Measurements from ENCODE around the gene LHX2. TPM values are rescaled to one million over a fixed set of nuclear protein-coding genes. Genes with fewer than 3 reads are reported as not detected.

Gene LHX2
- total RNA-seq, 2 donors from 2014 or later, result 0.31 TPM; not detected in 1

DNA sequence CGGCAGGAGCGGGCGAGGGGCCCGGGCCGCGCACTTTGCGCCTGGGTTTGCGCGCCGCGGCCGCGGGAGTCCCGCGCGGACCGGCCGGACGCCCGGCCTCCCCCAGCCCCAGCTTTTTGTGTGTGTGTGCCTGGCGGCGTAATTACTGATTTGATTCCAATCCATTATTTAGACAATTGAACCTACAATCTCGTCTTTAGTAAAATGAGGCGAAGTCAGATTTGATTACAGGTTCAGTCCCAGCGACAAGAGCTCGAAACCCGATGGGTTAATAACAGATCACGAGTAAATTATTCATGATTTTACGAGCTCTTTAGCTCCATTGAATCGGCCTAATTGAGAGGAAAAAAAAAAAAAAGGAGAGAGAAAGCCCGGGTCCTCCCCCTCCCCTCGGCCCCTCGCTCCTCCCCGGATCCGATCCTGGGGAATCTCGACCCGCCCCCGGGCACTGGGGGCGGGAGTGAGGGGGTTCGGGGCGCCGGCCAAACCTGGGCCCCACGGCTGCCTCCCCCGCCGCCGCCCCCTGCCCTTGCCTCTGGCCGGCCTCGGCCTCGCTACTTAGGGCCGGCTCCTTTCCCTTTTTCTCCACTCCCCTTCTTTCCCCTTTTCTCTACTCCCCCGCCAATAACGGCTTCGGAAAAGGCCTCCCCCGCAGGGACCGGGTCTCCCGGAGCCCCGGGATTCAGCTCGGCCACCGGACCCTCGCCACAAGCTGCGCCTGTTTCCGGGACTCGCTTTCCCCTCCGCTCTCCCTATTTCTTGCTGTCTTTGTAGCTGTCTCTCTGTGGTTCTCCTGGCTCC, 6.6 kb downstream of the LHX2 start:
- TF ChIP-seq, protein P1, sequence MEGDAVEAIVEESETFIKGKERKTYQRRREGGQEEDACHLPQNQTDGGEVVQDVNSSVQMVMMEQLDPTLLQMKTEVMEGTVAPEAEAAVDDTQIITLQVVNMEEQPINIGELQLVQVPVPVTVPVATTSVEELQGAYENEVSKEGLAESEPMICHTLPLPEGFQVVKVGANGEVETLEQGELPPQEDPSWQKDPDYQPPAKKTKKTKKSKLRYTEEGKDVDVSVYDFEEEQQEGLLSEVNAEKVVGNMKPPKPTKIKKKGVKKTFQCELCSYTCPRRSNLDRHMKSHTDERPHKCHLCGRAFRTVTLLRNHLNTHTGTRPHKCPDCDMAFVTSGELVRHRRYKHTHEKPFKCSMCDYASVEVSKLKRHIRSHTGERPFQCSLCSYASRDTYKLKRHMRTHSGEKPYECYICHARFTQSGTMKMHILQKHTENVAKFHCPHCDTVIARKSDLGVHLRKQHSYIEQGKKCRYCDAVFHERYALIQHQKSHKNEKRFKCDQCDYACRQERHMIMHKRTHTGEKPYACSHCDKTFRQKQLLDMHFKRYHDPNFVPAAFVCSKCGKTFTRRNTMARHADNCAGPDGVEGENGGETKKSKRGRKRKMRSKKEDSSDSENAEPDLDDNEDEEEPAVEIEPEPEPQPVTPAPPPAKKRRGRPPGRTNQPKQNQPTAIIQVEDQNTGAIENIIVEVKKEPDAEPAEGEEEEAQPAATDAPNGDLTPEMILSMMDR (IDR thresholded peaks at IDR 0.05), result no peak
- H3K9me3 ChIP-seq, result no peaks in the 10 kb centered on the region
- peaks cover 54 to 62% of the 10 kb centered on the region in 2 donors for H3K27me3 ChIP-seq
- DNase-seq (ENCODE audit: low spot score), result no peak
- H3K36me3 ChIP-seq, result no peaks in the 10 kb centered on the region
- H3K4me3 ChIP-seq, result peak overlapping the region; percentile 0 to 44
- H3K4me1 ChIP-seq, result peaks cover 0 to 34% of the 10 kb centered on the region in 2 donors
- H3K27ac ChIP-seq, result no peak overlapping the region

DNA sequence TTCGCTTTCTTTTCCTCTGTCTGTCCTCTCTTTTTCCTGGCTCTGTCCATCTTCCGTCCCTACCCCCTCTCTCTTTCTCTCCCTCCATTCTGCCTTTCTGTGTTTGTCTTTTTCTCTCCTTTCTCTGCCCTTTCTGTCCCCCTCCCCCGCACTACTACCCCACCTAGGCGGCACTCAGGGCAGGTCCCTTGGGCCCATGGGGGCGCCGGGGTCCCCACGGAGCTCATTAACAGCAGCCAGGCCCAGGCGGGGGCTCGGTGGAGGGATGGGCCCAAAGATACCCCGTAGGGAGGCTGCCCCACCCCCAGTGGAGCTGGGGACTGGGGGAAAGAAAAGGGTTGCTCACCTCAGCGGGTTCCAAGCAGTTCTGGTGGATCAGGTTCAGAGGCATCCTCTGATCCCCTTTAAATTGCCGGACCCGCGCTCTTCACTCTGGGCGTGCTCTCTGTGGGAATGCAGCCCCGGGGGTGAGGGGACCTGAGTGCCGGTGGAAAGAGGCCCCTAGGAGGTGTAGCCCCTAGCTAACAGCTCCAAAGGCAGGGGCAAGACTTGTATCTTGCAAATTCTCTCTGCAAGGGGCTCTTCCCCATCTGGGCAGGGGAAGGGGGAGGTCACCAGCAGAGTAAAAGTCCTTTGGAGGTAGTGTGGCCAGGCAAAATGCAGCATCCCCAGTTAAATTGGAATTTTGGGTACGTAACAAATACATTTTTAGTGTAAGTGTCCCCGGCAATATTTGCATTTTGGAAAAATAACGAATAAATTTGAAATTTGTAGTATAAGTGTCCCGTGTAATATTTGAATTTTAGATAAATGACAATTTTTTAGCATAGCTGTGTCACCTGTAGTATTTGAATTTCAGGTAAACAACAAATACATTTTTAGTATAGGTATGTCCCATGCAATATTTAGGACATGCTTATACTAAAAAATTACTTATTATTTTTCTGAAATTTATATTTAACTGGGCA, 7.4 kb downstream of the LHX2 start:
- peak overlapping the region in 1 of 2 donors; percentile 44 for H3K4me3 ChIP-seq
- H3K27me3 ChIP-seq, result peaks cover 50 to 55% of the 10 kb centered on the region in 2 donors
- H3K9me3 ChIP-seq, result no peaks in the 10 kb centered on the region
- no peak overlapping the region for H3K27ac ChIP-seq
- peaks cover 0 to 33% of the 10 kb centered on the region in 2 donors for H3K4me1 ChIP-seq
- DNase-seq (ENCODE audit: low spot score), result no peak
- TF ChIP-seq, protein P1 (IDR thresholded peaks at IDR 0.05), result no peak
- no peaks in the 10 kb centered on the region for H3K36me3 ChIP-seq

DNA sequence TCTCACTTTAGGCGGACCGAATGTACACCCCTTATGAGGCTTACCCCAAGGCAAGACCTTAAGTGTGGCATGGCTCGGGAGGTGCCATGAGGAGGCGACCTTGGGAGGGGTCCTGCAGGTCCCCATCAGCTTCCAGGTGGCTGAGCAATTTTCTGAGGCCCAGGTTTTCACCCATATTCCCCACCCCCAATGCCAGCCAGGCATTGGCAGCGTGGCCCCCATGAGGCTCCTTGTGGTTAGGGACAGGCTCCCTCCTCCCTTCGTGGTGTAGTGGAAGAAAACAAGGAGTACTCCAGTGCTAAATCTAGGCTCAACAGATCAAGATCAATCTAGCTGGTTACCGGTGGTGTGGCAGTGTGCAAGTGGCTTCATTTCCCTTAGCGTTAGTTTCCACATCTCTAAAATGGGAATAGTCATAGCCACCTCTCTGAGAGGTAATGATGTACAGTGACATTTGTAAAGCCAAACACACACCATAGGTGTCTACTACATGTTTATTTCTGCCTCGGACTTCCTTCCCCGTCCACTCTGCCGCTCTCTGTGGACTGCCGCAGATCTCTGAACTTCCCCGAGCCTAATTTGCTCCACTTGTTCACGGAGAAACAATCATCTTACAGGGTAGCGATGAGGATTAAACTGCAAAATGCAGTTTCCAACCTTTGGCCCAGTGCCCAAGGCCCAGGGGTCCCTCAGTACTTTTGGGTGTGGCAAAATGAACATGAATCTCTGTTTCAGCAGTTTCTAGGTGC, 8.4 kb downstream of the LHX2 start:
- Histone ChIP-seq H3K4me3 (no peak overlapping the region), H3K9me3 (no peaks in the 10 kb centered on the region), H3K36me3 (no peaks in the 10 kb centered on the region), H3K4me1 (peaks cover 0 to 33% of the 10 kb centered on the region in 2 donors), H3K27ac (no peak overlapping the region), H3K27me3 (peaks cover 44 to 54% of the 10 kb centered on the region in 2 donors)
- TF ChIP-seq, protein P1 (IDR thresholded peaks at IDR 0.05), result no peak
- no peak for DNase-seq (ENCODE audit: low spot score)

DNA sequence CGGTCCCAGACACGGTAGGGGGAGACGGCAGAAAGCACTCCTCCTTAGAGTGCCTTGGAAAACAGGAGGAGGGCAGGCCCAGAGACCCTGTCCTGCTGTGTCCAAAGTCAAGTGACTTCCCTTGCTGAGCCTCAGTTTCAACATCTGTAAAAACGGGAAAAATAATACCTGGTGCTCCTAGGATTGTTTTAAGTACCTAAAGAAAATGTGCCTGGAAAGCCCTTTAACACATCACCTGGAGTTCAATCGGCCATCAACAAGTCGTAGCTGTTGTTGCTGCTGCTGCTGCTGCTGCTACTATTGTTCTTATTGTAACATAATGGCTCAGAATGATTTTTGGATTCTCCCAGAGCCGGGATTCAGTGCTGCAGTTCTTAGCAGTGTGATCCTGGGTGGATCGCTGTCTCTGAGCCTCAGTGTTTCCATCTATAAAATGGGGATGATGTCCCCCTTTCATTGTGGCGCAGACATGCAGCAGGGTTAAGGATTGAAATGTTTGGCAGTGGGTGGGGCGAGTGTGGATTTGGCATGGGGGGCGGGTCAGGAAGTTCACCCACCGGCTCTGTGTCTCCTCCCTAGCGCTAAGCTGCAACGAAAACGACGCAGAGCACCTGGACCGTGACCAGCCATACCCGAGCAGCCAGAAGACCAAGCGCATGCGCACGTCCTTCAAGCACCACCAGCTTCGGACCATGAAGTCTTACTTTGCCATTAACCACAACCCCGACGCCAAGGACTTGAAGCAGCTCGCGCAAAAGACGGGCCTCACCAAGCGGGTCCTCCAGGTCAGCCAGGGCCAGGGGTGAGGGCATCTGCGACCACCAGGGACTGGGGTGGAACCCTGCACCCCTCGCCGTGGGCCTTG, 9.2 kb downstream of the LHX2 start:
- peaks cover 38 to 46% of the 10 kb centered on the region in 2 donors for H3K27me3 ChIP-seq
- H3K9me3 ChIP-seq, result no peaks in the 10 kb centered on the region
- H3K27ac ChIP-seq, result no peak overlapping the region
- TF ChIP-seq, protein P1 (IDR thresholded peaks at IDR 0.05), result no peak
- peaks cover 0 to 31% of the 10 kb centered on the region in 2 donors for H3K4me1 ChIP-seq
- no peak overlapping the region for H3K4me3 ChIP-seq
- DNase-seq (ENCODE audit: low spot score), result no peak
- H3K36me3 ChIP-seq, result no peaks in the 10 kb centered on the region
